Prostate gland (tissue), 2 donors: ENCODE data around the gene SBF2.

Experiments
- POLR2A ChIP-seq: fragments of 450-650 bp; IDR thresholded peaks from one replicate; pipeline ENCODE4 v1.6.1; 2016; ENCODE audit warnings: antibody characterized with exemption, mild to moderate bottlenecking
- POLR2AphosphoS5 ChIP-seq: sonication (generic); formaldehyde crosslinking; IDR thresholded peaks from one replicate; pipeline ENCODE4 v1.6.1; 2017; ENCODE audit warnings: antibody characterized with exemption
- TF ChIP-seq, protein P1 (sequence below), 4 experiments: fragments of 200-600 bp in 2 of 4; fragments of 450-650 bp in 2 of 4; sonication (generic) in 2 of 4; IDR thresholded peaks; 1 replicate in 3 of 4; 2 replicates in 1 of 4; pipeline ENCODE4 v1.5.1; 2016 to 2019; ENCODE audit warnings: antibody characterized with exemption in 4 of 4, mild to moderate bottlenecking in 2 of 4, moderate library complexity in 2 of 4

DNA sequence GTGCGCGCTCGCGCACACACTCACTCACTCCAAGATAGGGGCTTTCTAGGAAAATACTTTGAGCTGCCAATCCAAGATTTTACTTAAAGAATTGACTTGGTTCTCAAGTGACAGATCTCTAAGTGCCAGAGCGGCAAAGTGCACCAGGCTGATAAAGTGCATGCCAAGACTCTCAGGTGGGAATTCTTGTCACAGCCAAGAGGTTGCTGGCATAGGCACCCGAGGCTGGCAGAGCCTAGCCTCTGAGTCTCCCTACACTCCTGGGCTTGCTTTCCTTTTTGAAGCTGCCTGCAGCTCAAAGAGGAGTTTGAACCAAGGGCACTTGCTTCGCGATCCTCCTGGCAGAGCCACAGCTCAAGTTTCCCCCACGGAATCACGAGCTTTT is 8.3 kb upstream of the SBF2 start:
- TF ChIP-seq POLR2AphosphoS5, result no peak
- TF ChIP-seq, protein P1, sequence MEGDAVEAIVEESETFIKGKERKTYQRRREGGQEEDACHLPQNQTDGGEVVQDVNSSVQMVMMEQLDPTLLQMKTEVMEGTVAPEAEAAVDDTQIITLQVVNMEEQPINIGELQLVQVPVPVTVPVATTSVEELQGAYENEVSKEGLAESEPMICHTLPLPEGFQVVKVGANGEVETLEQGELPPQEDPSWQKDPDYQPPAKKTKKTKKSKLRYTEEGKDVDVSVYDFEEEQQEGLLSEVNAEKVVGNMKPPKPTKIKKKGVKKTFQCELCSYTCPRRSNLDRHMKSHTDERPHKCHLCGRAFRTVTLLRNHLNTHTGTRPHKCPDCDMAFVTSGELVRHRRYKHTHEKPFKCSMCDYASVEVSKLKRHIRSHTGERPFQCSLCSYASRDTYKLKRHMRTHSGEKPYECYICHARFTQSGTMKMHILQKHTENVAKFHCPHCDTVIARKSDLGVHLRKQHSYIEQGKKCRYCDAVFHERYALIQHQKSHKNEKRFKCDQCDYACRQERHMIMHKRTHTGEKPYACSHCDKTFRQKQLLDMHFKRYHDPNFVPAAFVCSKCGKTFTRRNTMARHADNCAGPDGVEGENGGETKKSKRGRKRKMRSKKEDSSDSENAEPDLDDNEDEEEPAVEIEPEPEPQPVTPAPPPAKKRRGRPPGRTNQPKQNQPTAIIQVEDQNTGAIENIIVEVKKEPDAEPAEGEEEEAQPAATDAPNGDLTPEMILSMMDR (IDR thresholded peaks at IDR 0.05), result no peak
- no peak for TF ChIP-seq POLR2A
